OCI-LY7 (cell line): Measurements from ENCODE around the gene EPPIN.

Experiments used
- EZH2phosphoT487 ChIP-seq: fragments of 200-600 bp; sonication (generic); IDR thresholded peaks from 2 replicates; pipeline ENCODE4 v1.6.1; 2018; ENCODE audit warnings: low read depth, borderline replicate concordance, mild to moderate bottlenecking, mixed run types, antibody characterized with exemption, low read length, moderate library complexity, mixed read lengths
- TF ChIP-seq, protein P1 (sequence below): fragments of 200-600 bp; sonication (generic); conservative IDR thresholded peaks from 2 replicates; pipeline ENCODE4 v1.5.1; 2014; ENCODE audit warnings: mild to moderate bottlenecking, antibody characterized with exemption, low read length, moderate library complexity, mixed read lengths

GRCh38 chr20:45506398-45506797 lies 40.8 kb downstream of the EPPIN start:
- TF ChIP-seq, protein P1, sequence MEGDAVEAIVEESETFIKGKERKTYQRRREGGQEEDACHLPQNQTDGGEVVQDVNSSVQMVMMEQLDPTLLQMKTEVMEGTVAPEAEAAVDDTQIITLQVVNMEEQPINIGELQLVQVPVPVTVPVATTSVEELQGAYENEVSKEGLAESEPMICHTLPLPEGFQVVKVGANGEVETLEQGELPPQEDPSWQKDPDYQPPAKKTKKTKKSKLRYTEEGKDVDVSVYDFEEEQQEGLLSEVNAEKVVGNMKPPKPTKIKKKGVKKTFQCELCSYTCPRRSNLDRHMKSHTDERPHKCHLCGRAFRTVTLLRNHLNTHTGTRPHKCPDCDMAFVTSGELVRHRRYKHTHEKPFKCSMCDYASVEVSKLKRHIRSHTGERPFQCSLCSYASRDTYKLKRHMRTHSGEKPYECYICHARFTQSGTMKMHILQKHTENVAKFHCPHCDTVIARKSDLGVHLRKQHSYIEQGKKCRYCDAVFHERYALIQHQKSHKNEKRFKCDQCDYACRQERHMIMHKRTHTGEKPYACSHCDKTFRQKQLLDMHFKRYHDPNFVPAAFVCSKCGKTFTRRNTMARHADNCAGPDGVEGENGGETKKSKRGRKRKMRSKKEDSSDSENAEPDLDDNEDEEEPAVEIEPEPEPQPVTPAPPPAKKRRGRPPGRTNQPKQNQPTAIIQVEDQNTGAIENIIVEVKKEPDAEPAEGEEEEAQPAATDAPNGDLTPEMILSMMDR: no peak
- no peak for TF ChIP-seq EZH2phosphoT487
